Suppressor macrophage treated with lipopolysaccharide for 1 hour (primary cell): ENCODE measurements around the gene FBLN2.

Experiments
- DNase-seq, 3 donors: peaks; one replicate each; pipeline ENCODE4 v3.0.0-alpha.2; 2020 to 2022

FBLN2 gene

GRCh38 chr3:13628841-13629551 lies 80.1 kb downstream of the FBLN2 start:
- no peak for DNase-seq

DNA sequence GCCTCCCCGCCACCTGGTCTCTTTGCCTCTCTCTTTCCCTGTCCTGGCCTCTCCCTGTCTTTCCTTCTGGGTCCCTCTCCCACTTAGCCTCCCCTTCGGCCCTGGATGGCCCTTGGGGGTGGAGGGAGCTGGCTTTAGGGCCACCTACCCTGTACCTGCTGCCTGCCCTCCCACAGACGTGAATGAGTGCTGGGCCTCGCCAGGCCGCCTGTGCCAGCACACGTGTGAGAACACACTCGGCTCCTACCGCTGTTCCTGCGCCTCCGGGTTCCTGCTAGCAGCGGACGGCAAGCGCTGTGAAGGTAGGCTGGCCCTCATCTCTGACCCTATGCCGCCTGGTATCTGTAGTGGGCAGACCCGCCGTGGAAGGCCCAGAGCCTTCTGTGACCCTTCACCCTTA lies 80.7 kb downstream of the FBLN2 start:
- no peak for DNase-seq

DNA sequence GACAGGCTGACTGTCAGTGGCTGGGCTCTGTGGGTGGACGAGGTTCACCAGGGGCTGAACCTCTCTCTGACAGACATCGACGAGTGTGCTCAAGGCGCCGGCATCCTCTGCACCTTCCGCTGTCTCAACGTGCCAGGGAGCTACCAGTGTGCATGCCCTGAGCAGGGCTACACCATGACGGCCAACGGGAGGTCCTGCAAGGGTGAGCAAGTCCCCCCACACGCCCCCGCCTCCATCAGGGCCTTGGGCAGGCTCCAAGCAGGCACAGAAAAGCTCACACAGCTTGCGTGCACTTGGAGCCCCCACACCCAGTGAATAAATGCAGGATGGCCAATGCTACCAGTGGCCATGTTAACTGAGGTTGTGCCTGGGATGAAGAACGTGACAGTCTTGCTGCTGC lies 82.3 kb downstream of the FBLN2 start:
- DNase-seq = no peak

- no peak for DNase-seq
Observed at GRCh38 chr3:13633176-13633575, 84.3 kb downstream of the FBLN2 start.

DNA sequence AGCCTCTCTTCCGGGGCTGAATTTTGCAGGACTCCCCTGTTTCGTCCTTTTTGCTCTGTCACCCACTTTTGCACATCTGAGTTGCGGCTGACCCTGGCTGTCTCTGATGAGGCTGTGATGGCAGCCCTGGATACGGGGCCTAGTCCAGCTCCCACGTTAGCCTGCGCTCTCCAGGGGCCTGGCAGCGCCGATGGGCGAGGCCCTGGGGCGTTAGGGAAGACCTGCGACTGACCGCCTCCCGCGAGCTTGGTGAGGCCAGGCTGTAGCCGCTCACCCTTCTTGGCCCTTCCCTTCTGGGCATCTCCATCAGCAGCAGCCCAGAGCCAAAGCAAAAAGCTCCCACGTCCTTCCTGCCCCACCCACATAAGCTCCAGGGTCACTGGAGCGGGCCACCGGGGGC lies 85.2 kb downstream of the FBLN2 start:
- no peak for DNase-seq

DNA sequence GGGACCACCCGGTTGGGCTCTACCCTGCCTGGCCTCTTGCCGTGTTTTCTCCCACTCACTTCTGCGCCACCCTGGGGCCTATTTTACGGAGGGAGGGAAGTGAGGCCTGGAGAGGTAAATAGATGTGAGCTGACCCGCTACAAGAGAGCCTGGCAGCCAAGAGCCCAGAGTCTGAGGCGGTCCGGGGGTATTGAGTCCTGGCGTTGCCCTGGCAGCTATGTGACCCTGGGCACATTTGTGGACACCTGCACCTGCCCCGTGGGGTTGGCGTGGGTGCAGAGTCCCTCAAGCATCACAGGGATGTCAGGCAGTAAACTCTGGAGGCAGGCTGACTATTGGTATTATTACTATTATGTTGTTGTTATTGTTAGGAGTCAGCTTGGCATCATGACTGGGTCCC lies 85.7 kb downstream of the FBLN2 start:
- no peak for DNase-seq

DNA sequence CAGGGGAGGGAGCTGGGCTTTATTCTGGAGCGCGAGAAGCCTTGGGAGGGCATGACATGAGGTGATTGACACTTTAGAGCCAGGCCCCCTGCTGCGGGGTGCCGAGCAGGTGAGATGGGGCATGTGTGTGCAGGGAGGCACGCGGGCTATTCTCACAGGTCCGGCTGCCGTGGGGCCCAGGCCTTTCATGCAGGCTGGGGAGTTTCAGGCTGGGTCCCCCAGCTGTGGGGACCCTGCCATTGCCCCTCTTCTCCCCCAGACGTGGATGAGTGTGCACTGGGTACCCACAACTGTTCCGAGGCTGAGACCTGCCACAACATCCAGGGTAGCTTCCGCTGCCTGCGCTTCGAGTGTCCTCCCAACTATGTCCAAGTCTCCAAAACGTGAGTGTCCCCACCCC lies 87.3 kb downstream of the FBLN2 start:
- DNase-seq = no peak

DNA sequence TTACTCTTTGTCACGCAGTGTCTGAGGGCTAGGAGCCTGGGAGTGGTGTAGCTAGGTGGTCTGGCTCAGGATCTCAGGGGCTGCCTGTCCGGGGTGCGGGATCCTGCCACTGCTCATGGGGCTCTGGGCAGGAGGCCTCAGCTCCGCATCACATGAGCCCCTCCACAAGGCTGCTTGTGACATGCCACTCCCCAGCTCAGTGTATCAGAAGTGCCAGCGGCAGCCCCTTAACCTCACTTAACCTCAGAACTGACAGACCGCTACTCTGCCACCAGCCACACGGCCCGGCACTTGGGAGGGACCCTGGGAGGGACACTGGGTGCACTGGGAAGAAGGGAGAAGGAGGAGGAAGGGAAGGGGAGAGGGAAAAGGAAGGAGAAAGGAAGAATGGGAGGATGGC lies 87.9 kb downstream of the FBLN2 start:
- DNase-seq = no peak

GRCh38 chr3:13637311-13637891 lies 88.5 kb downstream of the FBLN2 start:
- DNase-seq = no peak

DNA sequence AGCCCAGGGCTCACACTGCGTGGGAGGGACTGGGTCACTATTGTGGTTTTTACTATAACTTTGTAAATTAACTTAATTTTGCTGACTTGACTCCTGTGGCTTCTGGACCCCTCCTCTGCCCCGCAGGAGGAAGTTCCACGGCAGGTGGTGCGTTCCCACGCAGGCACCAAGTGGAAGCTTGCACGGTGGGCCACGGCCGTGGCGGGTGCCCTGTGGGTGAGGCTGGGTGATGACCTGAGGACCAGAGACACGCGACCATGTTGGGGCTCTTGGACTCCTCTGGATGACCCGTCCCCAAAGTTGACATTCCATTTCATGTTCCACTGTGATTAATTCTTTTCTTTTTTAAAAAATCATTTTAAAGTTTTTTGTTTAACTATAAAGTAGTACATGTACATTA lies 89.0 kb downstream of the FBLN2 start:
- DNase-seq = no peak

DNA sequence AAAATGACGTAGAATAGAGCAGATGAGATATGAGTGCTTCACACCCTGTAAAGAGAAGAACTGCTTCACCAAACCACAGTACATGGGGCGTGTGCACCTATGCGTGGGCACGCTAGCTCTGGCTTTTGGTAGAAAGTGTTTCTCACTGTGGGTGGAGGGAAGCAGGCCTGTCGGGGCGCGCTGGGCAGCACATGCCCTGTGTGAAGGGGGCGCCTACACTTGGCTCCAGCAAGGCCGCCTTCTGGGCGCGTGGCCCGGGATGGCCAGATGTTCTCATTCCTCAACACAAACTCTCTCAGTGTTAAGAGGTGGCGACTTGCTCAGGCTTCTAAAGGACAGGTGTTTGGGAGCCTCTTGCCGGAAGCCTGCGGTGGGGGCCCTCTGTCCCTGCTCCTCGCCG lies 90.0 kb downstream of the FBLN2 start:
- no peak for DNase-seq

- DNase-seq = no peak
Observed at GRCh38 chr3:13642597-13642996, 93.7 kb downstream of the FBLN2 start.

DNA sequence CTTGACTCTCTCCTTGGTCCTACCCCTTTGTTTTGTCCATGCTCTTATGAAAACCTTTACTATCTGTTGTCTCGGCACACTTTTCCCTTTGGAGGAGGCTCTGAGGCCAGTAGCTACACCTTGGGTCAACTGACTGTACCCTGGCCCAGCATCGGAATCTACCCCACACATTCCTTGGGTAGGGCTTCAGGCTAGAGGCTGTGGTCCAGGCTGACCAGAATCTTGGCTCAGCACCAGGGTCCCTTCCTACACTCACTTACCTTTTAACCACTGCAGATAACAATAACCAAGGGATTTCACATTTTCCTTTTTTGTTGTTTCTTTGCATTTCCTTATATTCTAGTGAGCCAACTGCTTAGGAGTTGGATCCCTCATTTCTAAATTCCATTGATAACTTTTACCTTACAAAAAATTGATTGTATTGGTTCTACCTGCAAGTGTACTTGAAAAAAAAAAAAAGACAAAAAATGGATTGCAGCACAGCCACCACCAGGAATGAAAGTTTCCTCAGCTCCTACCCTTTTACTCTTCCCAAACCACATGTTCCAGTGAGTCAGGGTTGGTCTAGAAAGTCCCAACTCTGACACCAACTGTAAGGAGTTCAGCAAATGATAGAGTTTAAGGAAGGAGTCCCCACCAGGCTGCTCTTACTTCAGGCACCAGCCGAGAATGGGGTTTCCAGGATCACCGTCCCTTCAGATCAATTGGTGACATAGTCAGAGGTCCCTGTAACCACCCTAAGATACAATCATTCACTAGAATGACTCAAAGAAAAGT lies 95.6 kb downstream of the FBLN2 start:
- peak; percentile 69 to 77 (median 76) for DNase-seq

DNA sequence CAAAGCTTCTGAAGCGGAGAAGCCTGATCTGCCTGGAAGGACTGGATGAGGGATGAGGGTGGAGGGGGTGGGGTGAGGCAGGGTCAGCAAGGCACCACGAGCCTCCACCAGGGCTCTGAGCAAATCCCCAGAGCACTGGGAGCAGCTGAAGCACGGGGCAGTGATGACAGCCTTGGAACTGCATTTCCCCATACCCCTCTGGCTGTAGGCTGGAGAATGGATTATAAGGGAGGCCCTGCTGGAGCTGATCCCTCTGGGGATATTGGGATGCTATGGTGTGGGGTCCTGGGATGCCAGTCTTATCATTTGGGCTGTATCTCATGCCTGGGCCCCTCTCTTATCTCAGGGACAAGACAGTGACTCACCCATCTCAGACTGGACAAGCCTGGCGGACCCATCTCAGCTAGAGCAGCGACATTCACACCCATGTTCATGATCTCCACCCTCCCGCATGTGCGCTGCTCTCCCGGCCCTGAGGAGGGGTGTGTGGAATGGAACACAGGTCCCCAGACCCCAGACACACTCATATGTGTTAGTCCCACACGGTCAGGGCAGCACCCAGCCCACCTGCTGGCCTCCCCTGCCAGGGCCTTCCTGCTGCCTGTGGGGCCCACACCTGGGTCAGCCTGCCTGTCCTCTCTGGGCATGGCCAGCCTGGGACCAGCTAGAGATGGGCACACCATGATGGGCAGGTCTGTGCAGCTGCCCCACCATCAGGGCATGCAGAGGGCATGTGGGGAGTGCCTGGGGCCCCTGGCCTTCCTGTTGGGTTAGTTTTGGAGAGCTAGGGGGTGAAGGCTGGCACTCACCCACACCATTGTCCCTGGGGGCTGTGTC lies 97.1 kb downstream of the FBLN2 start:
- no peak for DNase-seq

- DNase-seq = peak; percentile 48 to 61 (median 55)
Observed at GRCh38 chr3:13647298-13648059, 98.6 kb downstream of the FBLN2 start.

GRCh38 chr3:13648060-13649001 lies 99.4 kb downstream of the FBLN2 start:
- DNase-seq = peak; percentile 78 to 89 (median 85)

- peak; percentile 81 to 86 (median 84) for DNase-seq
Observed at GRCh38 chr3:13650210-13651056, 101.5 kb downstream of the FBLN2 start.

DNA sequence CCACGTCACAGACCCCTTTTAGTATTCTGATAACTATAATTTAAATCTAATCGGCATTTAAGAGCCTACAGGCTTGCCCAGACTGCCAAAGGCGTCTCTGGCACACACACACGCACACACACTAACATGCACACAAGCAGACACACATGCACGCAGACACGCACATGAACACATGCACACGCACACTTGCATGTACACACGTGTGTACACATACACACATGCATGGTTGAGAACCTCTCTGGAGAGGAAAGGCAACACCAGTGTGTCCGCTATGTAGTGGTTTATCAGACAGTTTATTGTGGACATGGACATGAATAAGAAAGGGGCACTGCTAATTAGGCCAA lies 102.1 kb downstream of the FBLN2 start:
- DNase-seq = no peak

GRCh38 chr3:13651775-13652428 lies 103.0 kb downstream of the FBLN2 start:
- DNase-seq = no peak

- no peak for DNase-seq
Observed at GRCh38 chr3:13652728-13653127, 103.8 kb downstream of the FBLN2 start.
